ENCODE data around the gene CRYBB1. TPM values are rescaled to one million over a fixed set of nuclear protein-coding genes. Genes with fewer than 3 reads are reported as not detected.

Gene CRYBB1
- total and polyA plus RNA-seq, 2 donors (not counting 3 experiments of a cell fraction or from before 2014, with no cell fraction given), result not detected

DNA sequence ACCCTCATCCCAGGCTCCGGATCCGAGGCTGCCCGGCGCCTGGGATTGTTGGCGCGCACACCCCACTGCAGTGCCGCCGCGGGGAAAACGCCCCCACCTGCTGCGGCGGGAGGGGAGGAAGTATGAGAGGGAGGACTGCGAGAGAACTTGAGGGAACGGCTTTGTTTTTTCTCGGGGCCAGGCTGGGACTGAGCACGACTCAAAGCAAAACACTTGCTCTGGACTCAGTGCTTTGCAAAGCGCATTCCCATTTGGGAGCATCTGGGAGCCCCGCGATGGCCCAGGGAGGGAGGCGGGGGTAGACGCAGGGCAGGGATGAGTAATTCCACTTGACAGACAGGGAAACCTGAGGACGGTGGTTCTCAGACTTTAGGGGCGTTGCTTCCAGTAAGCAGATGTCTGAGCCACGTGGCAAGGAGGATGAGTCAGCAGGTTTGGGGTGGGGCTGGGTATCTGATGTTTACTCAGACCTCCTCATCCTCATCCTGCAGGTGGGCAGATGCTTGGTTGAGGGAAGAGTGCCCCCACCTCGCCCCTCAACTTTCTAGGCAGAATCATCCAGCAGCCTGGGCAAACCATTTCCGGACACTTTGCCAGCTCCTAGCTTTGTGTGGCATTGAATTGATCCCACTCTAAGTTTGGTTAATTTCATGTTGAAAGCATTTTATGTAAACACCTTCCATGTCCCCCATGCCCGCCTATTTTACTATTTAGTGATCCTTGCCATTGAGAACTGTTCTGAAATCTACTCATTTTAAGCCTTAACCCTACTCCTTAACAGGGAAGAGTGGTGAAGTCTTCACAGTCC lies 41.0 kb upstream of the CRYBB1 start:
- H4K20me1 ChIP-seq (replicated peaks; ENCODE audit: control insufficient read depth, extremely low read depth, insufficient read depth, low read length), result no peaks in the 10 kb centered on the region
- no peak overlapping the region for H3K27ac ChIP-seq (ENCODE audit: insufficient read depth, low read depth, low read length)
- peaks cover 22 to 48% of the 10 kb centered on the region in 2 experiments for H3K27me3 ChIP-seq (ENCODE audit: control insufficient read depth in 2 of 2, insufficient read depth in 2 of 2, low read length in 2 of 2)
- H3K9me1 ChIP-seq (replicated peaks; ENCODE audit: control insufficient read depth, extremely low read depth, insufficient read depth, low read length), result no peaks in the 10 kb centered on the region
- intact Hi-C loops (cut with micrococcal nuclease), result no loop called here
- H3K4me2 ChIP-seq (ENCODE audit: insufficient read depth, low read length), result peak overlapping the region; percentile 87
- no peaks in the 10 kb centered on the region for H3K36me3 ChIP-seq (ENCODE audit: control insufficient read depth in 2 of 2, extremely low read depth in 1 of 2, insufficient read depth in 2 of 2, low read length in 2 of 2)
- ChIA-PET CTCF (no interaction called here), POLR2A (no interaction called here)
- H3K4me3 ChIP-seq (replicated peaks in 1 of 3; ENCODE audit: insufficient read depth in 1 of 3, low read depth in 1 of 3, low read length in 3 of 3), result peak overlapping the region; percentile 7 to 15 (median 10)
- no peaks in the 10 kb centered on the region for H3K9me3 ChIP-seq (replicated peaks; ENCODE audit: control insufficient read depth, insufficient read depth, low read length)
- peaks cover 13% of the 10 kb centered on the region for H3K4me1 ChIP-seq (ENCODE audit: control insufficient read depth, extremely low read depth, insufficient read depth, low read length)
- peak; percentile 52 for DNase-seq (ENCODE audit: low read depth, low spot score)
- no peaks in the 10 kb centered on the region for H3K79me2 ChIP-seq (ENCODE audit: control insufficient read depth, insufficient read depth, low read length)
- dilution Hi-C loops (cut with MboI; ENCODE audit: extremely low pct_ligation_motif_present, low sequenced_read_pairs), result no loop called here
- no peak overlapping the region for H3K9ac ChIP-seq (replicated peaks; ENCODE audit: extremely low read depth, insufficient read depth, low read length)
- FAIRE-seq, result peak; percentile 75
- TF ChIP-seq POLR2AphosphoS5 (IDR thresholded peaks at IDR 0.05; ENCODE audit: insufficient read depth, low read depth, low read length), result no peak
- peak; percentile 60 for TF ChIP-seq FOS (IDR thresholded peaks at IDR 0.05; ENCODE audit: borderline replicate concordance, insufficient read depth, low read length)
- no peak for TF ChIP-seq MYC (IDR thresholded peaks at IDR 0.05; ENCODE audit: low read depth, low read length)
- TF ChIP-seq JUN (IDR thresholded peaks at IDR 0.05; ENCODE audit: borderline replicate concordance, insufficient read depth, insufficient read length, low read depth), result peak; percentile 8
- TF ChIP-seq GATA2 (IDR thresholded peaks at IDR 0.05; ENCODE audit: insufficient read depth, insufficient read length, low read depth, low read length), result no peak
- TF ChIP-seq POLR2A (IDR thresholded peaks at IDR 0.05; ENCODE audit: low read depth, low read length), result no peak
- TF ChIP-seq, protein P1, sequence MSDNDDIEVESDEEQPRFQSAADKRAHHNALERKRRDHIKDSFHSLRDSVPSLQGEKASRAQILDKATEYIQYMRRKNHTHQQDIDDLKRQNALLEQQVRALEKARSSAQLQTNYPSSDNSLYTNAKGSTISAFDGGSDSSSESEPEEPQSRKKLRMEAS (IDR thresholded peaks at IDR 0.05; ENCODE audit: insufficient read depth, insufficient read length), result peak; percentile 40
- TF ChIP-seq, protein P2, sequence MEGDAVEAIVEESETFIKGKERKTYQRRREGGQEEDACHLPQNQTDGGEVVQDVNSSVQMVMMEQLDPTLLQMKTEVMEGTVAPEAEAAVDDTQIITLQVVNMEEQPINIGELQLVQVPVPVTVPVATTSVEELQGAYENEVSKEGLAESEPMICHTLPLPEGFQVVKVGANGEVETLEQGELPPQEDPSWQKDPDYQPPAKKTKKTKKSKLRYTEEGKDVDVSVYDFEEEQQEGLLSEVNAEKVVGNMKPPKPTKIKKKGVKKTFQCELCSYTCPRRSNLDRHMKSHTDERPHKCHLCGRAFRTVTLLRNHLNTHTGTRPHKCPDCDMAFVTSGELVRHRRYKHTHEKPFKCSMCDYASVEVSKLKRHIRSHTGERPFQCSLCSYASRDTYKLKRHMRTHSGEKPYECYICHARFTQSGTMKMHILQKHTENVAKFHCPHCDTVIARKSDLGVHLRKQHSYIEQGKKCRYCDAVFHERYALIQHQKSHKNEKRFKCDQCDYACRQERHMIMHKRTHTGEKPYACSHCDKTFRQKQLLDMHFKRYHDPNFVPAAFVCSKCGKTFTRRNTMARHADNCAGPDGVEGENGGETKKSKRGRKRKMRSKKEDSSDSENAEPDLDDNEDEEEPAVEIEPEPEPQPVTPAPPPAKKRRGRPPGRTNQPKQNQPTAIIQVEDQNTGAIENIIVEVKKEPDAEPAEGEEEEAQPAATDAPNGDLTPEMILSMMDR (IDR thresholded peaks at IDR 0.05; ENCODE audit: extremely low read depth in 1 of 2, insufficient read depth in 1 of 2, low read depth in 1 of 2, low read length in 2 of 2), result no peak
- TF ChIP-seq EZH2 (IDR thresholded peaks at IDR 0.05; ENCODE audit: borderline replicate concordance, low read depth, low read length, severe bottlenecking), result no peak
- BruUV-seq (replicated peaks), result no TSS peak
- peak overlapping the region; percentile 65 for H2AFZ ChIP-seq (ENCODE audit: low read depth, low read length)

Data from endothelial cell of umbilical vein (primary cell).